Gastroesophageal sphincter (tissue), 4 donors: Measurements from ENCODE around the gene PTPRF. TPM values are rescaled to one million over a fixed set of nuclear protein-coding genes. Genes with fewer than 3 reads are reported as not detected.

Experiments
- ATAC-seq: fragments of 150-250 bp; one replicate; pipeline ENCODE4 v1.9.1; 2016; ENCODE audit warnings: mild to moderate bottlenecking, moderate library complexity
- H3K27ac ChIP-seq, 4 donors: fragments of 200-600 bp; sonication (generic) in 3 of 4; 1 replicate in 3 of 4; 2 replicates in 1 of 4; pipeline ENCODE4 v1.5.1; 2016 to 2019
- H3K27me3 ChIP-seq: fragments of 200-600 bp; sonication (generic); one replicate; pipeline ENCODE4 v1.5.1; 2019
- H3K36me3 ChIP-seq, 2 donors: fragments of 200-600 bp; sonication (generic); one replicate each; pipeline ENCODE4 v1.5.1; 2019; ENCODE audit warnings: control low read depth in 1 of 2
- H3K4me1 ChIP-seq, 3 donors: fragments of 200-600 bp; sonication (generic); 1 replicate in 2 of 3; 2 replicates in 1 of 3; pipeline ENCODE4 v1.5.1; 2016 to 2019; ENCODE audit warnings: control low read depth in 2 of 3
- H3K4me3 ChIP-seq, 2 donors: fragments of 200-600 bp; sonication (generic); one replicate each; pipeline ENCODE4 v1.5.1; 2019; ENCODE audit warnings: mild to moderate bottlenecking in 1 of 2, moderate library complexity in 1 of 2
- H3K9me3 ChIP-seq, 3 donors: fragments of 200-600 bp; sonication (generic); one replicate each; pipeline ENCODE4 v1.5.1; 2017 to 2019; ENCODE audit warnings: control low read depth in 2 of 3
- EP300 ChIP-seq: sonication (generic); formaldehyde crosslinking; IDR thresholded peaks from one replicate; pipeline ENCODE4 v1.6.1; 2017; ENCODE audit warnings: antibody characterized with exemption, mild to moderate bottlenecking
- POLR2A ChIP-seq, 2 donors: fragments of 450-650 bp; IDR thresholded peaks; one replicate each; pipeline ENCODE4 v1.6.1; 2017; ENCODE audit warnings: antibody characterized with exemption in 2 of 2, mild to moderate bottlenecking in 2 of 2, moderate library complexity in 1 of 2
- POLR2AphosphoS5 ChIP-seq: sonication (generic); formaldehyde crosslinking; IDR thresholded peaks from one replicate; pipeline ENCODE4 v1.6.1; 2017; ENCODE audit warnings: antibody characterized with exemption
- WGBS, 2 donors: methylation state at CpG; one replicate each; pipeline ENCODE4 v1.1.5; 2018; ENCODE audit warnings: low coverage in 1 of 2; 5-methylcytosine and 5-hydroxymethylcytosine counted together
- total RNA-seq, 4 donors: library from RNA; depleted of rRNA; stranded (reverse); fragments of >200 nt; gene quantifications; one replicate each; pipeline ENCODE4 v1.1.0, GENCODE V29; 2016
- TF ChIP-seq, protein P1 (sequence below), 4 experiments: fragments of 200-600 bp in 2 of 4; fragments of 450-650 bp in 2 of 4; sonication (generic) in 1 of 4; IDR thresholded peaks; one replicate each; pipeline ENCODE4 v1.5.1; 2017 to 2019; ENCODE audit warnings: antibody characterized with exemption in 4 of 4, mild to moderate bottlenecking in 2 of 4, moderate library complexity in 2 of 4

Gene PTPRF
- total RNA-seq, 4 donors from 2014 or later = 55.8 to 80.4 (median 60.8) TPM

DNA sequence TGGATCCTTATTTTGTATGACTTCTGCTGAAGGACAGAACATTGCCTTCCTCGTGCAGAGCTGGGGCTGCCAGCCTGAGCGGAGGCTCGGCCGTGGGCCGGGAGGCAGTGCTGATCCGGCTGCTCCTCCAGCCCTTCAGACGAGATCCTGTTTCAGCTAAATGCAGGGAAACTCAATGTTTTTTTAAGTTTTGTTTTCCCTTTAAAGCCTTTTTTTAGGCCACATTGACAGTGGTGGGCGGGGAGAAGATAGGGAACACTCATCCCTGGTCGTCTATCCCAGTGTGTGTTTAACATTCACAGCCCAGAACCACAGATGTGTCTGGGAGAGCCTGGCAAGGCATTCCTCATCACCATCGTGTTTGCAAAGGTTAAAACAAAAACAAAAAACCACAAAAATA is 91.8 kb downstream of the PTPRF start:
- Histone ChIP-seq H3K27me3 (no peaks in the 10 kb centered on the region), H3K4me3 (no peak overlapping the region), H3K36me3 (peaks cover 0 to 73% of the 10 kb centered on the region in 2 donors), H3K27ac (no peak overlapping the region), H3K9me3 (no peaks in the 10 kb centered on the region), H3K4me1 (no peaks in the 10 kb centered on the region)
- WGBS, 2 donors = 57 to 75% methylated on average over 6 to 7 of the region's 10 CpGs
- no peak for ATAC-seq
- TF ChIP-seq EP300 = no peak
- TF ChIP-seq, protein P1, sequence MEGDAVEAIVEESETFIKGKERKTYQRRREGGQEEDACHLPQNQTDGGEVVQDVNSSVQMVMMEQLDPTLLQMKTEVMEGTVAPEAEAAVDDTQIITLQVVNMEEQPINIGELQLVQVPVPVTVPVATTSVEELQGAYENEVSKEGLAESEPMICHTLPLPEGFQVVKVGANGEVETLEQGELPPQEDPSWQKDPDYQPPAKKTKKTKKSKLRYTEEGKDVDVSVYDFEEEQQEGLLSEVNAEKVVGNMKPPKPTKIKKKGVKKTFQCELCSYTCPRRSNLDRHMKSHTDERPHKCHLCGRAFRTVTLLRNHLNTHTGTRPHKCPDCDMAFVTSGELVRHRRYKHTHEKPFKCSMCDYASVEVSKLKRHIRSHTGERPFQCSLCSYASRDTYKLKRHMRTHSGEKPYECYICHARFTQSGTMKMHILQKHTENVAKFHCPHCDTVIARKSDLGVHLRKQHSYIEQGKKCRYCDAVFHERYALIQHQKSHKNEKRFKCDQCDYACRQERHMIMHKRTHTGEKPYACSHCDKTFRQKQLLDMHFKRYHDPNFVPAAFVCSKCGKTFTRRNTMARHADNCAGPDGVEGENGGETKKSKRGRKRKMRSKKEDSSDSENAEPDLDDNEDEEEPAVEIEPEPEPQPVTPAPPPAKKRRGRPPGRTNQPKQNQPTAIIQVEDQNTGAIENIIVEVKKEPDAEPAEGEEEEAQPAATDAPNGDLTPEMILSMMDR (IDR thresholded peaks at IDR 0.05) = no peak
- no peak for TF ChIP-seq POLR2AphosphoS5

DNA sequence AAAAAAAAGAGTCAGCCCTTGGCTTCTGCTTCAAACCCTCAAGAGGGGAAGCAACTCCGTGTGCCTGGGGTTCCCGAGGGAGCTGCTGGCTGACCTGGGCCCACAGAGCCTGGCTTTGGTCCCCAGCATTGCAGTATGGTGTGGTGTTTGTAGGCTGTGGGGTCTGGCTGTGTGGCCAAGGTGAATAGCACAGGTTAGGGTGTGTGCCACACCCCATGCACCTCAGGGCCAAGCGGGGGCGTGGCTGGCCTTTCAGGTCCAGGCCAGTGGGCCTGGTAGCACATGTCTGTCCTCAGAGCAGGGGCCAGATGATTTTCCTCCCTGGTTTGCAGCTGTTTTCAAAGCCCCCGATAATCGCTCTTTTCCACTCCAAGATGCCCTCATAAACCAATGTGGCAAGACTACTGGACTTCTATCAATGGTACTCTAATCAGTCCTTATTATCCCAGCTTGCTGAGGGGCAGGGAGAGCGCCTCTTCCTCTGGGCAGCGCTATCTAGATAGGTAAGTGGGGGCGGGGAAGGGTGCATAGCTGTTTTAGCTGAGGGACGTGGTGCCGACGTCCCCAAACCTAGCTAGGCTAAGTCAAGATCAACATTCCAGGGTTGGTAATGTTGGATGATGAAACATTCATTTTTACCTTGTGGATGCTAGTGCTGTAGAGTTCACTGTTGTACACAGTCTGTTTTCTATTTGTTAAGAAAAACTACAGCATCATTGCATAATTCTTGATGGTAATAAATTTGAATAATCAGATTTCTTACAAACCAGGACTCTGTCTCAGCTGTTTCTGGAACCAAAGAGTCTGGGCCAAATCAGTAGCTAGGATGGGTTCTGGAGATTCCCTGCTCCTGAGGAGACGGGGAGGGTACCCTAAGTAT is 92.5 kb downstream of the PTPRF start:
- Histone ChIP-seq H3K4me1 (no peaks in the 10 kb centered on the region), H3K9me3 (no peaks in the 10 kb centered on the region), H3K27ac (no peak overlapping the region), H3K36me3 (peaks cover 0 to 66% of the 10 kb centered on the region in 2 donors), H3K27me3 (no peaks in the 10 kb centered on the region), H3K4me3 (no peak overlapping the region)
- ATAC-seq = no peak
- 83 to 91% methylated on average over 5 to 8 of the region's 13 CpGs for WGBS, 2 donors
- TF ChIP-seq, protein P1 (IDR thresholded peaks at IDR 0.05) = no peak
- no peak for TF ChIP-seq EP300
- TF ChIP-seq POLR2AphosphoS5 = no peak
- no peak for TF ChIP-seq POLR2A (IDR thresholded peaks at IDR 0.05)

DNA sequence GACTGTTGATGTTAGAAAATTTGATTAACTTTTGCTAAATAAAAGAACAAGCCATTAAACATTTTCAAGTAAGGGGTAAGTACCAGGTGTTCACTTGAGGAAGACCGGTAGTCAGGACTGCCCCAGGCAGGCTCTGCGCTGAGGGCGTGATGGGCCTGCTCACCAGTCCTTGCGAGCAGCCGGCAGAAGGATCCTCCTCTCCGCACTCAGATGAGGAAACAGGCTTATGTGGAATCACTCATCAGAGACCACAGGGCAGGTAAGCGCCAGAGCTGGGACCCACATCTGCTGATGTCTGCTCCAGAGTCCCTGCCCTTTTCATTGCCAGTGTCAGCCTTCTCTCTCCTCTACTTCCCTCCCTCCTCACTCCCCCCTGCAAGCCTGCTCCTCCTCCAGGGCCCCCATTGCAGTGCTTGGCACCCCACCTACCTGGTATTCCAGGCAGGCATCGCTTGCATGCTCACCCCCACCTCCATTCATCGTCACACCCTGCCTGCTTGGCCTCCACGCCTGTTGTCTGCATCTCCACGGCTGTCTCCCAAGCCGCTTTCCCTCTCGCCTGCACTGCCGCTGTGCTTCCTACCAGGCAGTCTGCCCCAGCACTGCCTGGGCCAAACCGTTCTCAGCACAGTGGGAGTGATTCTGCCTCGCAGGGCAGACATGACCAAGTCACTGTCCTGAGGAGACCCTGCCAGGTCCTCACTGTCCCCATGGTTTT is 94.5 kb downstream of the PTPRF start:
- 81 to 85% methylated on average over 10 to 15 of the region's 16 CpGs for WGBS, 2 donors
- H3K36me3 ChIP-seq = peaks cover 0 to 45% of the 10 kb centered on the region in 2 donors
- no peak overlapping the region for H3K4me3 ChIP-seq
- ATAC-seq = no peak
- H3K27me3 ChIP-seq = no peaks in the 10 kb centered on the region
- TF ChIP-seq EP300 (no peak), POLR2AphosphoS5 (no peak)
- TF ChIP-seq, protein P1 (IDR thresholded peaks at IDR 0.05) = no peak
- H3K4me1 ChIP-seq = no peaks in the 10 kb centered on the region
- H3K27ac ChIP-seq = no peak overlapping the region
- H3K9me3 ChIP-seq = no peaks in the 10 kb centered on the region

DNA sequence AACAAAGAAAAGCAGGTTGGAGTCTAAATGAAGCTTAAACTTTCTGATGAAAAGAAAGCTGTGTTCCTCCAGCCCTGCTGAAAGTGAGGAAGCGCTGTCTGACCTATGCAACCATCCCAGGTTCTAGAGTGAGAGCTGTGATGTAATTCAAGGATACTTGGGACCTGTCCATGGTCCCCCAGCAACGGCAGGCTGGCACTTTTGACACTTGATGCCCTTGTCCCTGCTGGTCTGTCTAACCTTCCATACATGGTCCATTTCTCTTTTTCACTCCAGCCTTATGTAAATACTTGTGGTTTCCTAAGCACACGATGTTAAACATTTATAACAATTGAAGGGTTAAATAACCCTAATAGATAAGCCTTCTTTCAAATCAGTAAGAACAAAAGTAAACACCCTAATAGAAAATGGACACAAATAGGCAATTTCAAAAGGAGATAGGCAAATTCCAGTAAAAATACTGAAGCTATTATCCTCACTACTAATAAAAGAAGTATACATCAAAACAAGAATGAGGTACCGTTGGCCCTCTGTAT is 101.5 kb downstream of the PTPRF start:
- H3K4me1 ChIP-seq = no peaks in the 10 kb centered on the region
- H3K27ac ChIP-seq = no peak overlapping the region
- H3K4me3 ChIP-seq = no peak overlapping the region
- no peak for ATAC-seq
- no peaks in the 10 kb centered on the region for H3K27me3 ChIP-seq
- H3K9me3 ChIP-seq = no peaks in the 10 kb centered on the region
- 45% methylated on average over 4 of the region's 4 CpGs for WGBS, 2 donors
- H3K36me3 ChIP-seq = no peaks in the 10 kb centered on the region
- TF ChIP-seq EP300 (no peak), POLR2AphosphoS5 (no peak)
- TF ChIP-seq, protein P1 (IDR thresholded peaks at IDR 0.05) = no peak
